GM23338 (cell line): ENCODE measurements around the gene NHEJ1. TPM values are rescaled to one million over a fixed set of nuclear protein-coding genes. Genes with fewer than 3 reads are reported as not detected.

ENCODE experiments used
- ATAC-seq: fragments of 200-7000 bp; cut with Tn5 transposase; 3 replicates; pipeline ENCODE4 v1.9.1; 2020
- DNase-seq: peaks from one replicate; pipeline ENCODE4 v3.0.0-alpha.2; 2015; ENCODE audit warnings: low spot score
- H2AFZ ChIP-seq: fragments of 200-600 bp; sonication (generic); 2 replicates; pipeline ENCODE4 v1.8.0; 2016; ENCODE audit warnings: antibody characterized with exemption, mild to moderate bottlenecking, moderate library complexity
- H3F3A ChIP-seq: fragments of 200-600 bp; sonication (generic); replicated peaks from 2 replicates; pipeline ENCODE4 v1.8.0; 2017; ENCODE audit warnings: antibody characterized with exemption, mixed run types, low read depth
- H3K27ac ChIP-seq: fragments of 200-600 bp; sonication (generic); 2 replicates; pipeline ENCODE4 v1.6.1; 2016; ENCODE audit warnings: low read depth
- H3K27me3 ChIP-seq: fragments of 200-600 bp; sonication (generic); 2 replicates; pipeline ENCODE4 v1.8.0; 2016; ENCODE audit warnings: mild to moderate bottlenecking, mixed run types, moderate library complexity; ENCODE audit not compliant: insufficient read depth
- H3K36me3 ChIP-seq: fragments of 200-600 bp; sonication (generic); 2 replicates; pipeline ENCODE4 v1.8.0; 2016; ENCODE audit warnings: mild to moderate bottlenecking; ENCODE audit not compliant: insufficient read depth
- H3K4me1 ChIP-seq: fragments of 200-600 bp; sonication (generic); 2 replicates; pipeline ENCODE4 v1.8.0; 2016; ENCODE audit warnings: mild to moderate bottlenecking, moderate library complexity; ENCODE audit not compliant: insufficient read depth
- H3K4me2 ChIP-seq: fragments of 200-600 bp; sonication (generic); 2 replicates; pipeline ENCODE4 v1.7.1; 2017; ENCODE audit warnings: mixed run types
- H3K4me3 ChIP-seq: fragments of 200-600 bp; sonication (generic); 2 replicates; pipeline ENCODE4 v1.6.1; 2016; ENCODE audit warnings: mixed run types
- H3K79me2 ChIP-seq: fragments of 200-600 bp; sonication (generic); replicated peaks from 2 replicates; pipeline ENCODE4 v1.8.0; 2017; ENCODE audit warnings: mild to moderate bottlenecking; ENCODE audit not compliant: insufficient read depth
- H3K9me2 ChIP-seq: fragments of 200-600 bp; sonication (generic); 2 replicates; pipeline ENCODE4 v1.8.0; 2017; ENCODE audit not compliant: insufficient read depth
- H4K20me1 ChIP-seq: fragments of 200-600 bp; sonication (generic); replicated peaks from 2 replicates; pipeline ENCODE4 v1.8.0; 2017; ENCODE audit warnings: mild to moderate bottlenecking; ENCODE audit not compliant: insufficient read depth
- H3K27ac Mint-ChIP-seq: 2 replicates; pipeline ENCODE4 v1.8.0; 2020; ENCODE audit warnings: inconsistent platforms, mild to moderate bottlenecking, moderate library complexity, mixed read lengths
- H3K27me3 Mint-ChIP-seq: 3 replicates; pipeline ENCODE4 v1.8.0; 2022; ENCODE audit warnings: low read depth, mild to moderate bottlenecking, moderate library complexity, mixed read lengths, inconsistent platforms; ENCODE audit not compliant: insufficient read depth, poor library complexity
- H3K36me3 Mint-ChIP-seq: 3 replicates; pipeline ENCODE4 v1.8.0; 2021; ENCODE audit warnings: low read depth, mild to moderate bottlenecking, inconsistent platforms, moderate library complexity, mixed read lengths
- H3K4me1 Mint-ChIP-seq: 3 replicates; pipeline ENCODE4 v1.8.0; 2020; ENCODE audit warnings: mild to moderate bottlenecking, inconsistent platforms, mixed read lengths
- H3K4me3 Mint-ChIP-seq: 3 replicates; pipeline ENCODE4 v1.8.0; 2021; ENCODE audit warnings: moderate library complexity, mild to moderate bottlenecking, inconsistent platforms, mixed read lengths
- H3K9me3 Mint-ChIP-seq: 3 replicates; pipeline ENCODE4 v1.8.0; 2020; ENCODE audit warnings: moderate library complexity, mild to moderate bottlenecking, inconsistent platforms, mixed read lengths
- CREB1 ChIP-seq: fragments of 250-450 bp; sonication (Bioruptor Pico); IDR thresholded peaks from 2 replicates; pipeline ENCODE4 v1.5.0; 2020; ENCODE audit warnings: low read depth, mild to moderate bottlenecking, moderate library complexity
- CTCF ChIP-seq, 2 experiments: fragments of 200-600 bp in 1 of 2; sonication (generic) in 1 of 2; conservative IDR thresholded peaks; 2 replicates each; pipeline versions ENCODE4 v1.5.1 to v1.6.1; 2016 to 2017; ENCODE audit warnings: antibody characterized with exemption in 2 of 2, low read depth in 2 of 2, mild to moderate bottlenecking in 2 of 2, moderate library complexity in 1 of 2
- ETS1 ChIP-seq: IDR thresholded peaks from 2 replicates; pipeline ENCODE4 v1.6.1; 2016; ENCODE audit warnings: antibody characterized with exemption
- EZH2 ChIP-seq: fragments of 200-600 bp; sonication (generic); IDR thresholded peaks from one replicate; pipeline ENCODE4 v1.8.0; 2017; ENCODE audit warnings: antibody characterized with exemption, mild to moderate bottlenecking, low read depth; ENCODE audit not compliant: unreplicated experiment
- EZH2phosphoT487 ChIP-seq: fragments of 200-600 bp; sonication (generic); IDR thresholded peaks from one replicate; pipeline ENCODE4 v1.8.1; 2018; ENCODE audit warnings: antibody characterized with exemption; ENCODE audit not compliant: unreplicated experiment
- JUNB ChIP-seq: IDR thresholded peaks from one replicate; pipeline ENCODE4 v1.6.1; 2016; ENCODE audit warnings: antibody characterized with exemption; ENCODE audit not compliant: unreplicated experiment
- NANOG ChIP-seq: IDR thresholded peaks from 2 replicates; pipeline ENCODE4 v1.6.1; 2016; ENCODE audit warnings: antibody characterized with exemption, borderline replicate concordance
- POLR2AphosphoS5 ChIP-seq: IDR thresholded peaks from 2 replicates; pipeline ENCODE4 v1.6.1; 2016; ENCODE audit warnings: antibody characterized with exemption, low read depth
- REST ChIP-seq: IDR thresholded peaks from one replicate; pipeline ENCODE4 v1.6.1; 2018; ENCODE audit warnings: antibody characterized with exemption; ENCODE audit not compliant: unreplicated experiment
- STAT1 ChIP-seq: IDR thresholded peaks from one replicate; pipeline ENCODE4 v1.6.1; 2016; ENCODE audit warnings: antibody characterized with exemption; ENCODE audit not compliant: unreplicated experiment
- ZNF114 ChIP-seq: fragments of 250-450 bp; sonication (Bioruptor Pico); IDR thresholded peaks from 2 replicates; pipeline ENCODE4 v1.5.0; 2020; ENCODE audit warnings: mild to moderate bottlenecking, moderate library complexity
- ZNF331 ChIP-seq: fragments of 250-450 bp; sonication (Bioruptor Pico); IDR thresholded peaks from 2 replicates; pipeline ENCODE4 v1.5.0; 2020; ENCODE audit warnings: low read depth, mild to moderate bottlenecking, moderate library complexity
- ZNF462 ChIP-seq: fragments of 250-450 bp; sonication (Bioruptor Pico); IDR thresholded peaks from 2 replicates; pipeline ENCODE4 v1.5.0; 2020; ENCODE audit warnings: mild to moderate bottlenecking, moderate library complexity
- polyA plus RNA-seq: library from polyadenylated mRNA; unstranded; fragments of >200 nt; fragmentation: Nextera tagmentation; extraction: Ambion mirVana; gene quantifications from 2 replicates; pipeline ENCODE4 v1.2.1, GENCODE V29; 2016
- total RNA-seq: library from RNA; depleted of rRNA; stranded (reverse); fragments of >200 nt; shearing (Covaris generic); gene quantifications from 2 replicates; pipeline ENCODE4 v1.2.3, GENCODE V29; 2014

The NHEJ1 gene
- total and polyA plus RNA-seq, 2 experiments from 2014 or later = 19.6 to 30.6 TPM

GRCh38 chr2:219199470-219200211 lies 39.0 kb upstream of the NHEJ1 start:
- peaks cover 9% of the 10 kb centered on the region; the same call in 2 of the 3 replicates for H3K9me3 Mint-ChIP-seq
- Histone ChIP-seq H3K4me3 (no peak overlapping the region), H3K27ac (no peak overlapping the region), H3K9me2 (no peaks in the 10 kb centered on the region), H3K79me2 (no peaks in the 10 kb centered on the region), H3K27me3 (no peaks in the 10 kb centered on the region), H3F3A (no peaks in the 10 kb centered on the region), H4K20me1 (no peaks in the 10 kb centered on the region), H3K4me2 (no peak overlapping the region), H2AFZ (no peak overlapping the region), H3K36me3 (no peaks in the 10 kb centered on the region), H3K4me1 (no peaks in the 10 kb centered on the region; the same call in 1 of the 2 replicates)
- DNase-seq (no peak), ATAC-seq (no peak; the same call in 2 of the 3 replicates)
- H3K27me3 Mint-ChIP-seq = peaks cover 13% of the 10 kb centered on the region
- H3K4me1 Mint-ChIP-seq = peaks cover 10% of the 10 kb centered on the region; the same call in 2 of the 3 replicates
- no peak overlapping the region for H3K27ac Mint-ChIP-seq
- no peak overlapping the region for H3K4me3 Mint-ChIP-seq
- TF ChIP-seq EZH2 (no peak), NANOG (no peak), STAT1 (no peak), ETS1 (no peak), POLR2AphosphoS5 (no peak), JUNB (no peak), ZNF114 (CRISPR knock-in tag) (no peak), CREB1 (CRISPR knock-in tag) (no peak), CTCF (conservative IDR thresholded peaks at IDR 0.05; ENCODE audit: low read depth in 2 of 2) (no peak), ZNF462 (CRISPR knock-in tag) (no peak), EZH2phosphoT487 (no peak), REST (no peak), ZNF331 (CRISPR knock-in tag) (no peak)
- no peaks in the 10 kb centered on the region for H3K36me3 Mint-ChIP-seq
